ENCODE data around the gene NR4A1.

Gene NR4A1

GRCh38 chr12:52007158-52007921 lies 43.9 kb upstream of the NR4A1 start:
- TF ChIP-seq, protein P1, sequence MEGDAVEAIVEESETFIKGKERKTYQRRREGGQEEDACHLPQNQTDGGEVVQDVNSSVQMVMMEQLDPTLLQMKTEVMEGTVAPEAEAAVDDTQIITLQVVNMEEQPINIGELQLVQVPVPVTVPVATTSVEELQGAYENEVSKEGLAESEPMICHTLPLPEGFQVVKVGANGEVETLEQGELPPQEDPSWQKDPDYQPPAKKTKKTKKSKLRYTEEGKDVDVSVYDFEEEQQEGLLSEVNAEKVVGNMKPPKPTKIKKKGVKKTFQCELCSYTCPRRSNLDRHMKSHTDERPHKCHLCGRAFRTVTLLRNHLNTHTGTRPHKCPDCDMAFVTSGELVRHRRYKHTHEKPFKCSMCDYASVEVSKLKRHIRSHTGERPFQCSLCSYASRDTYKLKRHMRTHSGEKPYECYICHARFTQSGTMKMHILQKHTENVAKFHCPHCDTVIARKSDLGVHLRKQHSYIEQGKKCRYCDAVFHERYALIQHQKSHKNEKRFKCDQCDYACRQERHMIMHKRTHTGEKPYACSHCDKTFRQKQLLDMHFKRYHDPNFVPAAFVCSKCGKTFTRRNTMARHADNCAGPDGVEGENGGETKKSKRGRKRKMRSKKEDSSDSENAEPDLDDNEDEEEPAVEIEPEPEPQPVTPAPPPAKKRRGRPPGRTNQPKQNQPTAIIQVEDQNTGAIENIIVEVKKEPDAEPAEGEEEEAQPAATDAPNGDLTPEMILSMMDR (IDR thresholded peaks at IDR 0.05) = no peak

GRCh38 chr12:52007982-52008510 lies 43.2 kb upstream of the NR4A1 start:
- TF ChIP-seq, protein P1 (IDR thresholded peaks at IDR 0.05) = no peak

- TF ChIP-seq, protein P1 (IDR thresholded peaks at IDR 0.05) = no peak
Observed at GRCh38 chr12:52009081-52009751, 42.0 kb upstream of the NR4A1 start.

GRCh38 chr12:52010152-52010622 lies 41.1 kb upstream of the NR4A1 start:
- TF ChIP-seq, protein P1 (IDR thresholded peaks at IDR 0.05) = no peak

DNA sequence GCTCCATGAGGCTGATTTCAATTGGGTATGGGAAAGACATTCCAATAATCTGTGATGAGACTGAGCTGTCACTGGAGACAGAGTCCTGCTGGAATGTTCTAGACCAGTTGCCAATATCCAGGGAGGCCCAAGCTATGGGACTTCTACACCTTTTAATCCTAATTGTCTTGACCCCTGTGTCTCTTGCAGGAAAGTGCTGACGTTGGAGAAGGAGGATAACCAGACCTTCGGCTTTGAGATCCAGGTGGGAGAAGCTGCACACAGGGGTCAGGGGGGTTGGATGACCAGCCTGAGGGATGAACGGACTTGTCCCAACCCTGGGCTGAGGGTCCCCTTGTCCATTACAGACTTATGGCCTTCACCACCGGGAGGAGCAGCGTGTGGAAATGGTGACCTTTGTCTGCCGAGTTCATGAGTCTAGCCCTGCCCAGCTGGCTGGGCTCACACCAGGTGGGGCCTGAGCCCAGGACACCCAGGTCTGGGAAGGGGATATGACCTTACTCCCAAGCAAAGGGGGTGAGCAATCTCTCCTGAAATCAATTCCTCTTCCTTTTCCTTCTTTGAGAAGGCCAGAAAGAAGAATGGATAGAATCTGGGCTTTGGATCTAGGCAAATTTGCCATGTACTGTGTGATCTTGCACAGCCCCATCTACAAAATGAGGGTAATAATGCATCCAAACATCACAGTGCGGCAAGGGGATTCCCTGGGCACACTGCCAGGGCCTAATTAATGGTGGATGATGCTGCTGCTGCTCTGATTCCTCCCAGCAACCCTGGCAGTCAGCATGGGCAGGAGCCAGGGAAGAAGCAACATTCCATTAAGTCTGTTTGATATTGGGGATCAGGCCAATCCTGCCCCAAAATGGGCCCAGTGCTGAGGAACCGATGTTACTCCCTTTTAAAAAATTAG lies 40.3 kb upstream of the NR4A1 start:
- TF ChIP-seq, protein P1 (IDR thresholded peaks at IDR 0.05) = no peak

GRCh38 chr12:52011602-52012214 lies 39.5 kb upstream of the NR4A1 start:
- TF ChIP-seq, protein P1 (IDR thresholded peaks at IDR 0.05) = no peak

All from LNCAP (cell line).